ENCODE data around the gene PCLAF. TPM values are rescaled to one million over a fixed set of nuclear protein-coding genes. Genes with fewer than 3 reads are reported as not detected.

The PCLAF gene
- total RNA-seq, 1 donor from 2014 or later = 7.0 TPM

DNA sequence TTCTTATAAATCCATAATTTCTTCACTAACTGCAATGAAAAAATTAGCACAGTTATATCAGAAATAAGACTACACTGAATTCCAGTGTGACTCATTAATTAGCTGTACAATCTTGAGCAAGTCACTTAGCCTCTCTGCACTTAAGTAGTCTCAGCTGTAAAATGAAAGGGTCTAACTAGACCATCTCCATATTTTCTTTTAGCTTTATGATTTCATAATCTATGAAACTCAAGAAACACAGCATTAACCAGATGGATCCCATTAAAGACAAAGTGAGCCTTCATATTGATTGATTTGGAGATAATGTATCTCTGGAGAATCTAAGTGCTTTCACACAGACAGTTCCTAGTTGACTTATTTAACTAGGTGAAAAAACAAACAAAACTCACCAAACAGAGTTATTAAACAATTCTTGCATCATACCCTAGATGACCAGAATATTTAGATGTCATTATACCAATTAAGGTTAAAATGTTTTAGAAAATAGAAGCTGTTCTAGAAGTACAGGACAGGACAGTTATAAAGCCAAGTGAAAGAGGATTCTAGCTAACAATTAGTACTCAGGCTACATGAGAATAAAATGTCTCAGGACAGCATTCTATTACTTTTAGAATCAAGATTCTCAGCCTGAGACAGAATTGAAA lies 36.5 kb downstream of the PCLAF start:
- Mint-ChIP-seq H3K4me1 (ENCODE audit: unreplicated experiment) (no peaks in the 10 kb centered on the region), H3K4me3 (ENCODE audit: unreplicated experiment) (no peak overlapping the region), H3K27me3 (ENCODE audit: unreplicated experiment) (peaks cover 2% of the 10 kb centered on the region), H3K9me3 (ENCODE audit: unreplicated experiment) (no peaks in the 10 kb centered on the region), H3K36me3 (ENCODE audit: low read depth, unreplicated experiment) (peaks cover 15% of the 10 kb centered on the region), H3K27ac (ENCODE audit: unreplicated experiment) (no peak overlapping the region)
- DNase-seq (ENCODE audit: low spot score) = no peak
- TF ChIP-seq, protein P1, sequence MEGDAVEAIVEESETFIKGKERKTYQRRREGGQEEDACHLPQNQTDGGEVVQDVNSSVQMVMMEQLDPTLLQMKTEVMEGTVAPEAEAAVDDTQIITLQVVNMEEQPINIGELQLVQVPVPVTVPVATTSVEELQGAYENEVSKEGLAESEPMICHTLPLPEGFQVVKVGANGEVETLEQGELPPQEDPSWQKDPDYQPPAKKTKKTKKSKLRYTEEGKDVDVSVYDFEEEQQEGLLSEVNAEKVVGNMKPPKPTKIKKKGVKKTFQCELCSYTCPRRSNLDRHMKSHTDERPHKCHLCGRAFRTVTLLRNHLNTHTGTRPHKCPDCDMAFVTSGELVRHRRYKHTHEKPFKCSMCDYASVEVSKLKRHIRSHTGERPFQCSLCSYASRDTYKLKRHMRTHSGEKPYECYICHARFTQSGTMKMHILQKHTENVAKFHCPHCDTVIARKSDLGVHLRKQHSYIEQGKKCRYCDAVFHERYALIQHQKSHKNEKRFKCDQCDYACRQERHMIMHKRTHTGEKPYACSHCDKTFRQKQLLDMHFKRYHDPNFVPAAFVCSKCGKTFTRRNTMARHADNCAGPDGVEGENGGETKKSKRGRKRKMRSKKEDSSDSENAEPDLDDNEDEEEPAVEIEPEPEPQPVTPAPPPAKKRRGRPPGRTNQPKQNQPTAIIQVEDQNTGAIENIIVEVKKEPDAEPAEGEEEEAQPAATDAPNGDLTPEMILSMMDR (IDR thresholded peaks at IDR 0.05; ENCODE audit: unreplicated experiment) = no peak

DNA sequence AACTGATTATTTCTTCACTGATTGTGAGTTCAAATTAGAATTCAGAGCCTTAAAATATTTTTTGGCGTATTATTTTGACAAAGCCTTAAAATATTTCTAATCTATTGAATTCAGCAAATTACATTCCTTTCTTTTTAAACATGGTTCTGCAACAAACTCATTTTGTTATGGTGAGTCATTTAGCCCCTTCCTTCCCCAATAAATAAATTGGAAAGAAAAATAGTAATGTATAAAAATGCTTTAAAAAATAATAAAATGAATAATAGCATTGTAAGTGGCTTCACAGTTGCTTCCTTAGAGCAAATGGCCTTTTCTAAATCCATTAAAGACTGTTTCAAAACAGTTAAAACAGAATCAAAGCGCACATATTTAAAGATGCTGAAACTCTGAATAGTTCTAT lies 37.4 kb downstream of the PCLAF start:
- Mint-ChIP-seq H3K27ac (ENCODE audit: unreplicated experiment) (no peak overlapping the region), H3K9me3 (ENCODE audit: unreplicated experiment) (no peaks in the 10 kb centered on the region), H3K4me1 (ENCODE audit: unreplicated experiment) (no peaks in the 10 kb centered on the region), H3K36me3 (ENCODE audit: low read depth, unreplicated experiment) (peaks cover 15% of the 10 kb centered on the region), H3K27me3 (ENCODE audit: unreplicated experiment) (no peaks in the 10 kb centered on the region), H3K4me3 (ENCODE audit: unreplicated experiment) (no peak overlapping the region)
- TF ChIP-seq, protein P1 (IDR thresholded peaks at IDR 0.05; ENCODE audit: unreplicated experiment) = no peak
- DNase-seq (ENCODE audit: low spot score) = no peak

DNA sequence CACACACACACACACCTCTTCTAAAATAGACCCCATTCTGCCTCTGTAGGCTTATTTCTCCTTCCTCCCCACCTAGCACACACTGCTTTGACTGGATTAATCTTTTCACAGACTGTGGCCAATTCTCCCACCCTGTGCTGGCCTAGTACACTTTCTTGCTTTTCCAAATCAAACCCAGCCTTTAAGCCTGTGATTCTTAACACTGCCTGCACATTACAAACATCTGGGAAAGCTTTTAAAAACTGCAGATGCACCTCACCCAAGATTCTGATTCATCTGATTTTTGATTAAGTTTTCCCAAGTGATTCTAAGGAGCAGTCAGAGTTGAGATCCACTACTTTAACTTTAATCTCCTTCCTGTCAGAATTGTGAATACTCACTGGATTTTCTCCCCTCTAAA lies 38.0 kb downstream of the PCLAF start:
- Mint-ChIP-seq H3K9me3 (ENCODE audit: unreplicated experiment) (no peaks in the 10 kb centered on the region), H3K27me3 (ENCODE audit: unreplicated experiment) (no peaks in the 10 kb centered on the region), H3K27ac (ENCODE audit: unreplicated experiment) (no peak overlapping the region), H3K4me1 (ENCODE audit: unreplicated experiment) (no peaks in the 10 kb centered on the region), H3K4me3 (ENCODE audit: unreplicated experiment) (no peak overlapping the region), H3K36me3 (ENCODE audit: low read depth, unreplicated experiment) (peaks cover 12% of the 10 kb centered on the region)
- TF ChIP-seq, protein P1 (IDR thresholded peaks at IDR 0.05; ENCODE audit: unreplicated experiment) = no peak
- DNase-seq (ENCODE audit: low spot score) = no peak

DNA sequence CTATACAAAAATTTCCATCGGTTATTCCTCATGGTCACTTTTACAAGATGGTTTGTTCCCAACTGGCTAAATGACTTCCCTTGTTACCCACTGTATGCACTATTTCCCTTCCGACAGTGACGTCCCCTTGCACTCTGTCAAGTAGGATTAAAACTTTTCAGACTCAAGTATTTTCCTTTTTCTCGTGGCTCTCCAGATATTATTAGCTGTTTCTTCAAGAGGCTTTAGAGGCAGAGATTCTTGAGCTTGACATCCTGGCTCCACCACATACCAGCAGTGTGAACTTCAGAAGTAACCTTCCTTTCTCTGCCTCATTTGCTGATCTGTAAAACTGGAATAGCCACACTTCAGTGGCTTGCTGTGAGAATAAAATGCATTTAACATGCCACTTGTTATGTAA lies 39.3 kb downstream of the PCLAF start:
- no peaks in the 10 kb centered on the region for H3K9me3 Mint-ChIP-seq (ENCODE audit: unreplicated experiment)
- H3K4me1 Mint-ChIP-seq (ENCODE audit: unreplicated experiment) = no peaks in the 10 kb centered on the region
- no peak overlapping the region for H3K27ac Mint-ChIP-seq (ENCODE audit: unreplicated experiment)
- TF ChIP-seq, protein P1 (IDR thresholded peaks at IDR 0.05; ENCODE audit: unreplicated experiment) = no peak
- peaks cover 12% of the 10 kb centered on the region for H3K36me3 Mint-ChIP-seq (ENCODE audit: low read depth, unreplicated experiment)
- H3K27me3 Mint-ChIP-seq (ENCODE audit: unreplicated experiment) = no peaks in the 10 kb centered on the region
- no peak overlapping the region for H3K4me3 Mint-ChIP-seq (ENCODE audit: unreplicated experiment)
- DNase-seq (ENCODE audit: low spot score) = no peak

DNA sequence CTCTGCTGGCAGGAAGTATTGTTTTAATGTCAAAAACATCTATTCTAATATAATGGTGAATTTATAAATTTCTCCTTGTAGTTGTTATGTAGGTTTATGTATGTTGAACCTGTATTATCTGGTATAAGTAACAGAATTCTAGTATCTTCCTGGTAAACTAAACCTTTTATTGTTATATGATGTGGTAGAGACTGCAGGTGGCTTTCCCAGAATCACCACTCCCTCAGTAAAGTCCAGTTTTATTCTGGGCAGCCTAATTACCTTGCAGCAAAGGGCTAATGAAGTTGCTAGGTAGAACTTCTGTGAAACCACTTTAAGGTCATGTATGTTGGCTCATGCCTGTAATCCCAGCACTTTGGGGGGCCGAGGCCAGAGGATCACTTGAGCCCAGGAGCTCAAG lies 40.9 kb downstream of the PCLAF start:
- Mint-ChIP-seq H3K9me3 (ENCODE audit: unreplicated experiment) (no peaks in the 10 kb centered on the region), H3K27me3 (ENCODE audit: unreplicated experiment) (no peaks in the 10 kb centered on the region)
- no peak for DNase-seq (ENCODE audit: low spot score)

More for the DNA sequence above, 40.9 kb downstream of the PCLAF start:
- Mint-ChIP-seq H3K4me1 (ENCODE audit: unreplicated experiment) (no peaks in the 10 kb centered on the region), H3K36me3 (ENCODE audit: low read depth, unreplicated experiment) (peaks cover 12% of the 10 kb centered on the region), H3K27ac (ENCODE audit: unreplicated experiment) (no peak overlapping the region), H3K4me3 (ENCODE audit: unreplicated experiment) (no peak overlapping the region)
- TF ChIP-seq, protein P1 (IDR thresholded peaks at IDR 0.05; ENCODE audit: unreplicated experiment) = no peak

Measured in endothelial cell (in vitro differentiated cells).